ENCODE measurements around the gene SLC30A4.

The SLC30A4 gene

GRCh38 chr15:45469027-45469426 is 53.5 kb downstream of the SLC30A4 start:
- POLR2A ChIA-PET: interaction anchor here (0.5 kb wide), 1 partner anchor 13 kb away, joined by 6 read pairs; no protein-coding TSS in a partner anchor
- no peak for DNase-seq
- 67% methylated on average over 2 of the region's 2 CpGs for WGBS (ENCODE audit: insufficient coverage)

GRCh38 chr15:45468294-45468693 is 54.3 kb downstream of the SLC30A4 start:
- Histone ChIP-seq H3K4me3 (ENCODE audit: control insufficient read depth in 1 of 7, extremely low read depth in 1 of 7, insufficient read depth in 4 of 7, low read depth in 2 of 7, low read length in 6 of 7) (no peak overlapping the region), H3K36me3 (ENCODE audit: control insufficient read depth in 4 of 4, insufficient read depth in 4 of 4, low read length in 3 of 4) (no peaks in the 10 kb centered on the region), H3K27me3 (replicated peaks in 2 of 5; ENCODE audit: control insufficient read depth in 4 of 5, insufficient read depth in 5 of 5, low read length in 4 of 5) (peaks cover 0 to 22% (median 9%) of the 10 kb centered on the region in 5 experiments), H3K4me1 (ENCODE audit: control extremely low read depth in 1 of 4, control insufficient read depth in 4 of 4, insufficient read depth in 4 of 4, low read length in 3 of 4) (no peaks in the 10 kb centered on the region), H3K27ac (ENCODE audit: insufficient read depth in 1 of 2, low read depth in 1 of 2, low read length in 2 of 2, poor library complexity in 1 of 2, severe bottlenecking in 2 of 2) (no peak overlapping the region), H3K9me3 (ENCODE audit: control extremely low read depth in 1 of 5, control insufficient read depth in 4 of 5, insufficient read depth in 2 of 5, low read depth in 1 of 5, low read length in 4 of 5) (no peaks in the 10 kb centered on the region)
- CTCF ChIA-PET: interaction anchor here (0.6 to 1.3 kb wide), 5 partner anchors 9 to 145 kb away, joined by 3 to 5 read pairs (median 4); partner anchors contain the start of gene BLOC1S6
- WGBS (ENCODE audit: insufficient coverage): 100% methylated on average over 3 of the region's 4 CpGs
- no peak for DNase-seq
- POLR2A ChIA-PET: interaction anchor here (0.5 kb wide), 1 partner anchor 14 kb away, joined by 6 read pairs; no protein-coding TSS in a partner anchor

More at GRCh38 chr15:45469027-45469426, 53.5 kb downstream of the SLC30A4 start:
- CTCF ChIA-PET: interaction anchor here (1.1 to 1.3 kb wide), 3 partner anchors 10 to 145 kb away, joined by 3 to 5 read pairs (median 4); partner anchors contain the start of gene BLOC1S6
- no peaks in the 10 kb centered on the region for H3K36me3 ChIP-seq (ENCODE audit: control insufficient read depth in 4 of 4, insufficient read depth in 4 of 4, low read length in 3 of 4)
- H3K4me1 ChIP-seq (ENCODE audit: control extremely low read depth in 1 of 4, control insufficient read depth in 4 of 4, insufficient read depth in 4 of 4, low read length in 3 of 4): no peaks in the 10 kb centered on the region
- peaks cover 0 to 22% (median 9%) of the 10 kb centered on the region in 5 experiments for H3K27me3 ChIP-seq (replicated peaks in 2 of 5; ENCODE audit: control insufficient read depth in 4 of 5, insufficient read depth in 5 of 5, low read length in 4 of 5)
- no peaks in the 10 kb centered on the region for H3K9me3 ChIP-seq (ENCODE audit: control extremely low read depth in 1 of 5, control insufficient read depth in 4 of 5, insufficient read depth in 2 of 5, low read depth in 1 of 5, low read length in 4 of 5)
- no peak overlapping the region for H3K27ac ChIP-seq (ENCODE audit: insufficient read depth in 1 of 2, low read depth in 1 of 2, low read length in 2 of 2, poor library complexity in 1 of 2, severe bottlenecking in 2 of 2)
- H3K4me3 ChIP-seq (ENCODE audit: control insufficient read depth in 1 of 7, extremely low read depth in 1 of 7, insufficient read depth in 4 of 7, low read depth in 2 of 7, low read length in 6 of 7): no peak overlapping the region

GRCh38 chr15:45458746-45459403 is 63.7 kb downstream of the SLC30A4 start:
- H3K9me3 ChIP-seq (ENCODE audit: control extremely low read depth in 1 of 5, control insufficient read depth in 4 of 5, insufficient read depth in 2 of 5, low read depth in 1 of 5, low read length in 4 of 5): no peaks in the 10 kb centered on the region
- DNase-seq: peak; percentile 69 to 83 (median 75)
- peak overlapping the region in 6 of 7 experiments; percentile 58 to 86 (median 72) for H3K4me3 ChIP-seq (ENCODE audit: control insufficient read depth in 1 of 7, extremely low read depth in 1 of 7, insufficient read depth in 4 of 7, low read depth in 2 of 7, low read length in 6 of 7)
- no CpG with 5 or more reads among the region's 12 CpGs for WGBS (ENCODE audit: insufficient coverage)
- no peaks in the 10 kb centered on the region for H3K27me3 ChIP-seq (replicated peaks in 2 of 5; ENCODE audit: control insufficient read depth in 4 of 5, insufficient read depth in 5 of 5, low read length in 4 of 5)
- ChIA-PET POLR2A (no interaction called here), CTCF (interaction anchor here (0.6 to 8.4 kb wide), 15 partner anchors 9 to 162 kb away, joined by 3 to 123 read pairs (median 8); partner anchors contain the start of gene BLOC1S6)
- peaks cover 12 to 45% (median 43%) of the 10 kb centered on the region in 4 experiments for H3K4me1 ChIP-seq (ENCODE audit: control extremely low read depth in 1 of 4, control insufficient read depth in 4 of 4, insufficient read depth in 4 of 4, low read length in 3 of 4)
- H3K27ac ChIP-seq (ENCODE audit: insufficient read depth in 1 of 2, low read depth in 1 of 2, low read length in 2 of 2, poor library complexity in 1 of 2, severe bottlenecking in 2 of 2): no peak overlapping the region
- no peaks in the 10 kb centered on the region for H3K36me3 ChIP-seq (ENCODE audit: control insufficient read depth in 4 of 4, insufficient read depth in 4 of 4, low read length in 3 of 4)

- Histone ChIP-seq H3K4me3 (ENCODE audit: control insufficient read depth in 1 of 7, extremely low read depth in 1 of 7, insufficient read depth in 4 of 7, low read depth in 2 of 7, low read length in 6 of 7) (peak overlapping the region in 6 of 7 experiments; percentile 58 to 86 (median 72)), H3K4me1 (ENCODE audit: control extremely low read depth in 1 of 4, control insufficient read depth in 4 of 4, insufficient read depth in 4 of 4, low read length in 3 of 4) (peaks cover 12 to 46% (median 43%) of the 10 kb centered on the region in 4 experiments), H3K36me3 (ENCODE audit: control insufficient read depth in 4 of 4, insufficient read depth in 4 of 4, low read length in 3 of 4) (no peaks in the 10 kb centered on the region), H3K27me3 (replicated peaks in 2 of 5; ENCODE audit: control insufficient read depth in 4 of 5, insufficient read depth in 5 of 5, low read length in 4 of 5) (no peaks in the 10 kb centered on the region), H3K9me3 (ENCODE audit: control extremely low read depth in 1 of 5, control insufficient read depth in 4 of 5, insufficient read depth in 2 of 5, low read depth in 1 of 5, low read length in 4 of 5) (no peaks in the 10 kb centered on the region), H3K27ac (ENCODE audit: insufficient read depth in 1 of 2, low read depth in 1 of 2, low read length in 2 of 2, poor library complexity in 1 of 2, severe bottlenecking in 2 of 2) (peak overlapping the region; percentile 41 to 84)
- peak; percentile 86 to 94 (median 91) for DNase-seq
- 2% methylated on average over 10 of the region's 17 CpGs for WGBS (ENCODE audit: insufficient coverage)
- ChIA-PET CTCF (interaction anchor here (0.6 to 8.4 kb wide), 23 partner anchors 10 to 295 kb away, joined by 3 to 123 read pairs (median 5); partner anchors contain the start of gene BLOC1S6), POLR2A (no interaction called here)
Observed at GRCh38 chr15:45457641-45458539, 64.7 kb downstream of the SLC30A4 start.

GRCh38 chr15:45457220-45457619 is 65.3 kb downstream of the SLC30A4 start:
- POLR2A ChIA-PET: no interaction called here
- Histone ChIP-seq H3K4me3 (ENCODE audit: control insufficient read depth in 1 of 7, extremely low read depth in 1 of 7, insufficient read depth in 4 of 7, low read depth in 2 of 7, low read length in 6 of 7) (no peak overlapping the region), H3K27ac (ENCODE audit: insufficient read depth in 1 of 2, low read depth in 1 of 2, low read length in 2 of 2, poor library complexity in 1 of 2, severe bottlenecking in 2 of 2) (no peak overlapping the region), H3K36me3 (ENCODE audit: control insufficient read depth in 4 of 4, insufficient read depth in 4 of 4, low read length in 3 of 4) (no peaks in the 10 kb centered on the region), H3K9me3 (ENCODE audit: control extremely low read depth in 1 of 5, control insufficient read depth in 4 of 5, insufficient read depth in 2 of 5, low read depth in 1 of 5, low read length in 4 of 5) (no peaks in the 10 kb centered on the region), H3K27me3 (replicated peaks in 2 of 5; ENCODE audit: control insufficient read depth in 4 of 5, insufficient read depth in 5 of 5, low read length in 4 of 5) (no peaks in the 10 kb centered on the region), H3K4me1 (ENCODE audit: control extremely low read depth in 1 of 4, control insufficient read depth in 4 of 4, insufficient read depth in 4 of 4, low read length in 3 of 4) (peaks cover 12 to 46% (median 43%) of the 10 kb centered on the region in 4 experiments)
- WGBS (ENCODE audit: insufficient coverage): 47% methylated on average over 3 of the region's 5 CpGs
- CTCF ChIA-PET: interaction anchor here (0.7 to 8.4 kb wide), 19 partner anchors 11 to 294 kb away, joined by 3 to 123 read pairs (median 6); partner anchors contain the start of gene BLOC1S6
- DNase-seq: peak in 1 of 3 donors; percentile 37

DNA sequence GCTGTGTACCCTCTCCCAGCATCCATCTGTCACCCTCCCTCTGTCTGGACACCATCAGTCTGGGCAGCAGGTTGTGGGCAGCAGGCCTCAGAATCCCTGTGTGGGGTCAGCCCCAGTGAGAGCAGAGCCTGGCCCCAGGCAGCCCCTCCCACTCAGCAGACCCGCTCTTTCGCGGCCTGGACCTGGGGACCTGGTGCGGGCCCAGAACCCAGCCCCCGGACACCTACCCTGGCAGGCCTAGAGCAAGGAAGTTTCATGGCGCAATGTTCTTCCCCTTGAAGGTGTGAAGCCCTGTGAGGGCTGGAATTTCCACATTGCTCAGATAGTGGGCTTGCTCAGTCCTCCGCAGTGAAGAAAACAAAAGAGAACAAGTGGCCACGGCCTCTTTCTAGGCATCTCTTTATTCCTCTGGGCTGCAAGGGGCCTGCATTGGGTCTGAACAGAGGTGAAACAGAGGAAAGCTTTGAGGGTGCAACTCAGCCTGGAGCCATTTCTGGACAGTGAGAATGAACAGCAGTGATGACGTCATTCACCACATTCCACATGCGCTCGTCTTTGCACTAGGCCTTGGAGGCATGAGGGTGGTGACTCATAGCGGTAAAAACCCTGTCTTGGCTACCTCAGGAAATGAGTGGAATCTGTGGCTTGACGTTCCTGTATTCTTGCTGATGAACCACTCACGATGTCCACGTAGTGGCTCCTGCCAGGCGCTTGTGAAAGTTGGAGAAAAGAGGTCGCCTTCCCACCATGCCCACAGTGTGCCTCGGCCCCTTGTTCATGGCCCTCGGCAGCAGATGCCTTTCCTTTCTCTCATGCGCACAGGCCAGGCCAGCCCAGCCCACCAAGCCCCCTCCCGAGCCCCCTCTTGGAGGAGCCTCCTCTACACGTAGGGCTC is 66.1 kb downstream of the SLC30A4 start:
- POLR2A ChIA-PET: no interaction called here
- 69% methylated on average over 18 of the region's 22 CpGs for WGBS (ENCODE audit: insufficient coverage)
- Histone ChIP-seq H3K4me3 (ENCODE audit: control insufficient read depth in 1 of 7, extremely low read depth in 1 of 7, insufficient read depth in 4 of 7, low read depth in 2 of 7, low read length in 6 of 7) (no peak overlapping the region), H3K36me3 (ENCODE audit: control insufficient read depth in 4 of 4, insufficient read depth in 4 of 4, low read length in 3 of 4) (no peaks in the 10 kb centered on the region), H3K9me3 (ENCODE audit: control extremely low read depth in 1 of 5, control insufficient read depth in 4 of 5, insufficient read depth in 2 of 5, low read depth in 1 of 5, low read length in 4 of 5) (no peaks in the 10 kb centered on the region), H3K27me3 (replicated peaks in 2 of 5; ENCODE audit: control insufficient read depth in 4 of 5, insufficient read depth in 5 of 5, low read length in 4 of 5) (no peaks in the 10 kb centered on the region), H3K27ac (ENCODE audit: insufficient read depth in 1 of 2, low read depth in 1 of 2, low read length in 2 of 2, poor library complexity in 1 of 2, severe bottlenecking in 2 of 2) (no peak overlapping the region), H3K4me1 (ENCODE audit: control extremely low read depth in 1 of 4, control insufficient read depth in 4 of 4, insufficient read depth in 4 of 4, low read length in 3 of 4) (peaks cover 12 to 46% (median 43%) of the 10 kb centered on the region in 4 experiments)
- DNase-seq: peak; percentile 92 to 98 (median 98)
- CTCF ChIA-PET: interaction anchor here (0.7 to 8.4 kb wide), 22 partner anchors 19 to 293 kb away, joined by 3 to 123 read pairs (median 6); partner anchors contain the start of gene BLOC1S6

Data from common myeloid progenitor, CD34-positive (primary cell).